Skeletal muscle tissue (tissue), 4 donors: ENCODE results near the gene GABRP. TPM values are rescaled to one million over a fixed set of nuclear protein-coding genes. Genes with fewer than 3 reads are reported as not detected.
A peak's percentile ranks its signal among the peaks of the same experiment; 100 is the strongest.

Experiments
- H3K27ac ChIP-seq: one replicate; pipeline ENCODE4 v1.7.0; 2013; ENCODE audit warnings: mild to moderate bottlenecking, low read depth, low read length, inconsistent platforms
- H3K27me3 ChIP-seq, 3 donors: one replicate each; pipeline ENCODE4 v1.7.0; 2013; ENCODE audit warnings: low read length in 3 of 3; ENCODE audit not compliant: control insufficient read depth in 3 of 3, insufficient read depth in 3 of 3
- H3K36me3 ChIP-seq, 3 donors: one replicate each; pipeline ENCODE4 v1.7.0; 2013; ENCODE audit warnings: low read length in 3 of 3; ENCODE audit not compliant: control insufficient read depth in 3 of 3, insufficient read depth in 3 of 3
- H3K4me1 ChIP-seq, 3 donors: one replicate each; pipeline ENCODE4 v1.7.0; 2013; ENCODE audit warnings: low read length in 3 of 3, mild to moderate bottlenecking in 3 of 3; ENCODE audit not compliant: control insufficient read depth in 3 of 3, insufficient read depth in 3 of 3
- H3K4me3 ChIP-seq, 3 donors: one replicate each; pipeline ENCODE4 v1.7.0; 2013; ENCODE audit warnings: low read length in 3 of 3
- H3K9ac ChIP-seq, 3 donors: one replicate each; pipeline ENCODE4 v1.7.0; 2013; ENCODE audit warnings: low read length in 3 of 3, mild to moderate bottlenecking in 3 of 3, moderate library complexity in 2 of 3, low read depth in 1 of 3
- H3K9me3 ChIP-seq, 3 donors: one replicate each; pipeline ENCODE4 v1.7.0; 2013; ENCODE audit warnings: low read length in 3 of 3; ENCODE audit not compliant: control insufficient read depth in 3 of 3
- total RNA-seq: library from RNA; depleted of rRNA; stranded (reverse); fragments of >200 nt; gene quantifications from one replicate; pipeline ENCODE4 v1.2.3, GENCODE V29; 2014
- donor health status: Osteomylitis.

GABRP gene
- total RNA-seq, 1 donor from 2014 or later, result under 0.01 TPM

- no peaks in the 10 kb centered on the region for H3K27me3 ChIP-seq
- no peaks in the 10 kb centered on the region for H3K36me3 ChIP-seq
- H3K9ac ChIP-seq, result no peak overlapping the region
- H3K4me3 ChIP-seq, result no peak overlapping the region
- no peak overlapping the region for H3K27ac ChIP-seq
- H3K4me1 ChIP-seq, result no peaks in the 10 kb centered on the region
- no peaks in the 10 kb centered on the region for H3K9me3 ChIP-seq
Measured at GRCh38 chr5:170848033-170848432, 64.5 kb downstream of the GABRP start.

GRCh38 chr5:170849374-170849773 lies 65.8 kb downstream of the GABRP start:
- Histone ChIP-seq H3K4me3 (no peak overlapping the region), H3K4me1 (no peaks in the 10 kb centered on the region), H3K27me3 (no peaks in the 10 kb centered on the region), H3K9ac (no peak overlapping the region), H3K36me3 (no peaks in the 10 kb centered on the region), H3K9me3 (no peaks in the 10 kb centered on the region), H3K27ac (no peak overlapping the region)

GRCh38 chr5:170854566-170854965 lies 71.0 kb downstream of the GABRP start:
- H3K4me1 ChIP-seq, result no peaks in the 10 kb centered on the region
- no peaks in the 10 kb centered on the region for H3K36me3 ChIP-seq
- no peak overlapping the region for H3K4me3 ChIP-seq
- H3K27me3 ChIP-seq, result no peaks in the 10 kb centered on the region
- H3K9ac ChIP-seq, result no peak overlapping the region
- no peaks in the 10 kb centered on the region for H3K9me3 ChIP-seq
- H3K27ac ChIP-seq, result no peak overlapping the region

GRCh38 chr5:170857066-170857465 lies 73.5 kb downstream of the GABRP start:
- H3K9me3 ChIP-seq, result peaks cover 0 to 5% (median 2%) of the 10 kb centered on the region in 3 donors
- H3K27ac ChIP-seq, result no peak overlapping the region
- H3K27me3 ChIP-seq, result no peaks in the 10 kb centered on the region
- no peak overlapping the region for H3K9ac ChIP-seq
- no peak overlapping the region for H3K4me3 ChIP-seq
- H3K36me3 ChIP-seq, result no peaks in the 10 kb centered on the region
- H3K4me1 ChIP-seq, result no peaks in the 10 kb centered on the region

GRCh38 chr5:170860415-170860814 lies 76.9 kb downstream of the GABRP start:
- H3K27me3 ChIP-seq, result peaks cover 0 to 4% (median 3%) of the 10 kb centered on the region in 3 donors
- H3K4me1 ChIP-seq, result no peaks in the 10 kb centered on the region

GRCh38 chr5:170860818-170861666 lies 77.5 kb downstream of the GABRP start:
- no peak overlapping the region for H3K27ac ChIP-seq
- peaks cover 0 to 4% (median 3%) of the 10 kb centered on the region in 3 donors for H3K27me3 ChIP-seq
- H3K36me3 ChIP-seq, result no peaks in the 10 kb centered on the region
- peaks cover 0 to 5% (median 2%) of the 10 kb centered on the region in 3 donors for H3K9me3 ChIP-seq
- no peak overlapping the region for H3K4me3 ChIP-seq
- H3K4me1 ChIP-seq, result no peaks in the 10 kb centered on the region
- H3K9ac ChIP-seq, result no peak overlapping the region

More at GRCh38 chr5:170860415-170860814, 76.9 kb downstream of the GABRP start:
- peaks cover 0 to 5% (median 2%) of the 10 kb centered on the region in 3 donors for H3K9me3 ChIP-seq
- no peak overlapping the region for H3K9ac ChIP-seq
- H3K4me3 ChIP-seq, result no peak overlapping the region
- no peak overlapping the region for H3K27ac ChIP-seq
- H3K36me3 ChIP-seq, result no peaks in the 10 kb centered on the region

- Histone ChIP-seq H3K27ac (no peak overlapping the region), H3K9me3 (peaks cover 0 to 5% (median 2%) of the 10 kb centered on the region in 3 donors), H3K27me3 (peaks cover 0 to 4% (median 3%) of the 10 kb centered on the region in 3 donors), H3K36me3 (no peaks in the 10 kb centered on the region), H3K4me3 (no peak overlapping the region), H3K9ac (no peak overlapping the region), H3K4me1 (no peaks in the 10 kb centered on the region)
Measured at GRCh38 chr5:170861667-170861916, 78.1 kb downstream of the GABRP start.

- Histone ChIP-seq H3K27ac (no peak within 1 kb of the TSS), H3K27me3 (peaks cover 0 to 4% (median 3%) of the 10 kb centered on the region in 3 donors), H3K36me3 (no peaks in the 10 kb centered on the region), H3K9ac (peak within 1 kb of the TSS in 1 of 3 donors; percentile 25), H3K9me3 (peaks cover 0 to 5% (median 2%) of the 10 kb centered on the region in 3 donors), H3K4me3 (peak within 1 kb of the TSS; percentile 43 to 59 (median 54)), H3K4me1 (no peaks in the 10 kb centered on the region)
Measured at GRCh38 chr5:170861917-170862766, 78.6 kb downstream of the GABRP start, which contains the start of gene RANBP17. RANBP17 (plus strand) TSS chr5:170862018.

- H3K36me3 ChIP-seq, result no peaks in the 10 kb centered on the region
- peaks cover 0 to 5% (median 2%) of the 10 kb centered on the region in 3 donors for H3K9me3 ChIP-seq
- no peak overlapping the region for H3K27ac ChIP-seq
- H3K9ac ChIP-seq, result no peak overlapping the region
- no peaks in the 10 kb centered on the region for H3K4me1 ChIP-seq
- peaks cover 0 to 4% (median 3%) of the 10 kb centered on the region in 3 donors for H3K27me3 ChIP-seq
- no peak overlapping the region for H3K4me3 ChIP-seq
Measured at GRCh38 chr5:170863646-170864045, 80.1 kb downstream of the GABRP start.
